PFSK-1 (cell line): ENCODE measurements around the gene KDM3A.

Source experiments
- FOXP2 ChIP-seq: optimal IDR thresholded peaks from 2 replicates; pipeline ENCODE3; 2011; ENCODE audit warnings: borderline replicate concordance, control low read depth, inconsistent platforms; ENCODE audit not compliant: insufficient read depth; ENCODE audit errors: extremely low read length, extremely low read depth
- POLR2AphosphoS5 ChIP-seq: IDR thresholded peaks from 2 replicates; pipeline ENCODE4 v1.6.1; 2012; ENCODE audit warnings: low read depth, mild to moderate bottlenecking, control low read depth, low read length, moderate library complexity
- SIN3A ChIP-seq: IDR thresholded peaks from 2 replicates; pipeline ENCODE4 v1.6.1; 2012; ENCODE audit warnings: mild to moderate bottlenecking, low read length, moderate library complexity, borderline replicate concordance; ENCODE audit not compliant: insufficient read depth
- TAF1 ChIP-seq: IDR thresholded peaks from 2 replicates; pipeline ENCODE4 v1.6.1; 2012; ENCODE audit warnings: low read length, control low read depth, borderline replicate concordance; ENCODE audit not compliant: insufficient read depth
- TF ChIP-seq, protein P1 (sequence below), 2 experiments: IDR thresholded peaks; 2 replicates each; pipeline versions ENCODE4 v1.6.1 to v1.8.0; 2011 to 2012; ENCODE audit warnings: low read depth in 2 of 2, low read length in 2 of 2, control low read depth in 1 of 2, inconsistent platforms in 1 of 2, mild to moderate bottlenecking in 1 of 2, moderate library complexity in 1 of 2; ENCODE audit not compliant: insufficient read depth in 1 of 2

KDM3A gene

GRCh38 chr2:86466306-86466705, 25.1 kb downstream of the KDM3A start:
- TF ChIP-seq, protein P1, sequence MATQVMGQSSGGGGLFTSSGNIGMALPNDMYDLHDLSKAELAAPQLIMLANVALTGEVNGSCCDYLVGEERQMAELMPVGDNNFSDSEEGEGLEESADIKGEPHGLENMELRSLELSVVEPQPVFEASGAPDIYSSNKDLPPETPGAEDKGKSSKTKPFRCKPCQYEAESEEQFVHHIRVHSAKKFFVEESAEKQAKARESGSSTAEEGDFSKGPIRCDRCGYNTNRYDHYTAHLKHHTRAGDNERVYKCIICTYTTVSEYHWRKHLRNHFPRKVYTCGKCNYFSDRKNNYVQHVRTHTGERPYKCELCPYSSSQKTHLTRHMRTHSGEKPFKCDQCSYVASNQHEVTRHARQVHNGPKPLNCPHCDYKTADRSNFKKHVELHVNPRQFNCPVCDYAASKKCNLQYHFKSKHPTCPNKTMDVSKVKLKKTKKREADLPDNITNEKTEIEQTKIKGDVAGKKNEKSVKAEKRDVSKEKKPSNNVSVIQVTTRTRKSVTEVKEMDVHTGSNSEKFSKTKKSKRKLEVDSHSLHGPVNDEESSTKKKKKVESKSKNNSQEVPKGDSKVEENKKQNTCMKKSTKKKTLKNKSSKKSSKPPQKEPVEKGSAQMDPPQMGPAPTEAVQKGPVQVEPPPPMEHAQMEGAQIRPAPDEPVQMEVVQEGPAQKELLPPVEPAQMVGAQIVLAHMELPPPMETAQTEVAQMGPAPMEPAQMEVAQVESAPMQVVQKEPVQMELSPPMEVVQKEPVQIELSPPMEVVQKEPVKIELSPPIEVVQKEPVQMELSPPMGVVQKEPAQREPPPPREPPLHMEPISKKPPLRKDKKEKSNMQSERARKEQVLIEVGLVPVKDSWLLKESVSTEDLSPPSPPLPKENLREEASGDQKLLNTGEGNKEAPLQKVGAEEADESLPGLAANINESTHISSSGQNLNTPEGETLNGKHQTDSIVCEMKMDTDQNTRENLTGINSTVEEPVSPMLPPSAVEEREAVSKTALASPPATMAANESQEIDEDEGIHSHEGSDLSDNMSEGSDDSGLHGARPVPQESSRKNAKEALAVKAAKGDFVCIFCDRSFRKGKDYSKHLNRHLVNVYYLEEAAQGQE (IDR thresholded peaks at IDR 0.05; ENCODE audit: insufficient read depth in 1 of 2, low read depth in 2 of 2, low read length in 2 of 2) = no peak
- TF ChIP-seq SIN3A (no peak), FOXP2 (no peak), POLR2AphosphoS5 (no peak), TAF1 (no peak)

DNA sequence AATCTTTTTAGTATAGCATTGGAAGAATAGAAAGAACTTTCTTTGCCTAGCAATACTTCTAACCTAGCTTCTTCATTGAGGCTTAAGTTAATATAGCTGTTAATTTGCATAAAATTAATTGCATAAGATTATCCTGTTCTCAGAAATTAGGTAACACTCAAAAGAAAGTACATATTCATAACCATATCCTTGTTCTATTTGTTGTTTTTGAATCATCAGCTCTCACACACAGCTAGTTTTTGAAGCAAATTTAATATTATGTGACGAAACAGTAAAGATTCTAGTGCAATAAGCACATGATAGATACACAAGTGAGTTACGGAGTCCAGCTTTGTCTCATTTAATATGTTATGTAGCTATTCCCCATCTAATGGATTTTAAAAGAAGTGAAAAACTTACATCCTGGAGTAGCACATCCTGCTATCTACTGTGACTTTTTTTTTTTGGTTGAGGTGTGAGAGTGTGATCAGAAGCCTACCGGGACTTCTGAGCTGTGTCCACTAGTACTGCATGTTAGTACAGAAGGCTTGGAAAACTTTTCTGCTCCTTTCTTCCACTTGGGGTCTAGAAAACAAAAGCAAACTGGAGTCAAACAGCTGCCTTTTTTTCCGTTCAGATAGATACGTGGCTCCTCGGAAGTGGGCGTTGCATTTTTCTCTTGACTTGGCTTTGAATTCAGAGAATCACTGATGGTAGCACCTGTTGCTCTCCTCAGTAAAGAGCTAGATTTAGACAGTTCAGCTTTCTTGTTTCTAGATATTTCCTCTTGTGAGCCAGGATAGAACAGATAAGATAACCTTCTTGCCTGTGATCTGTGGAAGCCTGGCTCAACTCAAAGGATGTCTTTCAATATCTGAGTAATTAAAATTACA, 27.2 kb downstream of the KDM3A start:
- TF ChIP-seq POLR2AphosphoS5 = no peak
- TF ChIP-seq SIN3A = no peak
- TF ChIP-seq, protein P1 (IDR thresholded peaks at IDR 0.05; ENCODE audit: insufficient read depth in 1 of 2, low read depth in 2 of 2, low read length in 2 of 2) = no peak
- TF ChIP-seq FOXP2 = no peak
- no peak for TF ChIP-seq TAF1

DNA sequence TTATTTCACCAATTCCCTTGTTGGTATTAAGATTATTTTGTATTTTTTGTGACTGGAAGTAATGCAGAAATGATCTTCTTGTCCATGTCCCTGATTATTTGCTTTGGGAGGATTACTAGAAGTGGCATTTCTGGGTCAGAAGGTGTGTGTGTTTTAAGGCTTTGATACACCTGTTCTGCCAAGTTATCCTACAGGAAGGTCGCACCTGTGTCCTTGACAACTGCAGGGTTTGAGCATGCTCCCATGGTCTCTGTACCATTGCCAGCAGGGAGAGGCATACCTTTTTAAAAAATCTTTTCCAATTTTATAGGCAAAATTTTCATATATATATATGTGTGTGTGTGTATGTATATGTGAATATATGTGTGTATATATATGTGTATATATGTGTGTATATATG, 29.7 kb downstream of the KDM3A start:
- TF ChIP-seq FOXP2 (no peak), POLR2AphosphoS5 (no peak), TAF1 (no peak), SIN3A (no peak)
- TF ChIP-seq, protein P1 (IDR thresholded peaks at IDR 0.05; ENCODE audit: insufficient read depth in 1 of 2, low read depth in 2 of 2, low read length in 2 of 2) = no peak

DNA sequence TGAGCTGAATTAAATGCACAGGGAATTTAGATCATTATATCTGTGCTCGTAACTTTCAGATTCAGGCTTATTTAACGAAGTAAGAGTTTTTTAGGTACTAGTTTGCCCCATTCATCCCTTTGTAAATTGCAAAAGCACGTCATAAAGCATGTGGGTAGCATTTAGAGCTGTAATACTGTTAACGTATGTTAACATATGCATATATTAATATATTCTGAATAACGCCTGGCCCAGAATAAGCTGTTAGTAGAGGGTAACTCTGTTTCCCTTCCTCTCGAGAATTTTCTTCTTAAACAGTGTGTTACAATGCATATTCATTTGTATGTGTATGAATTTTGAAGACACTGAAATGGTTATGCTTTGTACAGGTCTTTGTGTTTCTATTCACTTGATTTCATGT, 30.5 kb downstream of the KDM3A start:
- TF ChIP-seq SIN3A = no peak
- TF ChIP-seq FOXP2 = no peak
- TF ChIP-seq POLR2AphosphoS5 = no peak
- TF ChIP-seq TAF1 = no peak
- TF ChIP-seq, protein P1 (IDR thresholded peaks at IDR 0.05; ENCODE audit: insufficient read depth in 1 of 2, low read depth in 2 of 2, low read length in 2 of 2) = no peak
